AG04449 (cell line): Measurements from ENCODE around the gene TERF2IP.

Experiments used
- CTCF ChIA-PET: fragments of 350-600 bp; formaldehyde crosslinking; extraction: SDS; loops from one replicate; lab custom pipeline; 2021; ENCODE audit warnings: antibody characterized with exemption; lab: Yijun Ruan, JAX
- POLR2A ChIA-PET: fragments of 400-600, 350-600 bp; formaldehyde crosslinking; extraction: SDS; loops from one replicate; lab custom pipeline; 2020; ENCODE audit warnings: antibody characterized with exemption, inconsistent platforms; lab: Yijun Ruan, JAX
- DNase-seq: peaks from one replicate; pipeline ENCODE4 v3.0.0-alpha.2; 2010; ENCODE audit warnings: low read depth, low spot score
- H3K4me3 ChIP-seq: 2 replicates; pipeline ENCODE4 v1.5.1; 2011; ENCODE audit warnings: low read depth, mild to moderate bottlenecking, control low read depth, low read length
- TF ChIP-seq, protein P1 (sequence below): IDR thresholded peaks from one replicate; pipeline ENCODE4 v1.5.1; 2011; ENCODE audit warnings: mild to moderate bottlenecking, moderate library complexity, low read length, control low read depth, inconsistent platforms; ENCODE audit not compliant: insufficient read depth; ENCODE audit errors: missing control alignments

The TERF2IP gene

DNA sequence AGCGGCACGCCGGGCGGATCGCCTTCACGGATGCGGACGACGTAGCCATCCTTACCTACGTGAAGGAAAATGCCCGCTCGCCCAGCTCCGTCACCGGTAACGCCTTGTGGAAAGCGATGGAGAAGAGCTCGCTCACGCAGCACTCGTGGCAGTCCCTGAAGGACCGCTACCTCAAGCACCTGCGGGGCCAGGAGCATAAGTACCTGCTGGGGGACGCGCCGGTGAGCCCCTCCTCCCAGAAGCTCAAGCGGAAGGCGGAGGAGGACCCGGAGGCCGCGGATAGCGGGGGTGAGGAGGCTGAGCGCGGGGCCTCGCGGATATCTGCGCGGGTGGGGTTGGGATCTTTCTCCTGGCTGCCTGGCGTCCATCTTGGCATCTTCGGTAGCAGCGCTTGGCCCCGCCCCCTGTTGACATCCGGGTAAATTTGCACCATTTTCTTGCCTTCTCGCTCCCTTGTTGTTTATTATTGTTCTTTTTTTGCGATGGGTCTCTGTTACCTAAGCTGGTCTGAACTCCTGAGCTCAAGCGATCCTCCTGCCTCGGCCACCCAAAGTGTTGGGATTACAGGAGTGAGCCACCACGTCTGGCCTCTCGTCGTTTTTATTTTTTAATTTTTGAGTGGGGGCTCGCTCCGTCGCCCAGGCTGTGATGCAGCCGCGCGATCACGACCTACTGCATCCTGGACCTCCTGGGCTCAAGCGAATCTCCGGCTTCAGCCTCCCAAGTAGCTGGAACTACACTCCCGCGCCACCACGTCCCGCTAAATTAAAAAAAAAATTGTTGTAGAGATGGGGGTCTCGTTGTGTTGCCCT is 898 bp downstream of the TERF2IP start:
- ChIA-PET POLR2A (interaction anchor here (1.0 to 1.5 kb wide), 4 partner anchors 16 to 131 kb away, joined by 3 to 7 read pairs (median 4); partner anchors contain the start of gene ADAT1), CTCF (interaction anchor here (1.0 to 3.1 kb wide), 6 partner anchors 11 to 449 kb away, joined by 3 to 17 read pairs (median 6); partner anchors contain the start of gene ADAT1)
- no peak for DNase-seq
- TF ChIP-seq, protein P1, sequence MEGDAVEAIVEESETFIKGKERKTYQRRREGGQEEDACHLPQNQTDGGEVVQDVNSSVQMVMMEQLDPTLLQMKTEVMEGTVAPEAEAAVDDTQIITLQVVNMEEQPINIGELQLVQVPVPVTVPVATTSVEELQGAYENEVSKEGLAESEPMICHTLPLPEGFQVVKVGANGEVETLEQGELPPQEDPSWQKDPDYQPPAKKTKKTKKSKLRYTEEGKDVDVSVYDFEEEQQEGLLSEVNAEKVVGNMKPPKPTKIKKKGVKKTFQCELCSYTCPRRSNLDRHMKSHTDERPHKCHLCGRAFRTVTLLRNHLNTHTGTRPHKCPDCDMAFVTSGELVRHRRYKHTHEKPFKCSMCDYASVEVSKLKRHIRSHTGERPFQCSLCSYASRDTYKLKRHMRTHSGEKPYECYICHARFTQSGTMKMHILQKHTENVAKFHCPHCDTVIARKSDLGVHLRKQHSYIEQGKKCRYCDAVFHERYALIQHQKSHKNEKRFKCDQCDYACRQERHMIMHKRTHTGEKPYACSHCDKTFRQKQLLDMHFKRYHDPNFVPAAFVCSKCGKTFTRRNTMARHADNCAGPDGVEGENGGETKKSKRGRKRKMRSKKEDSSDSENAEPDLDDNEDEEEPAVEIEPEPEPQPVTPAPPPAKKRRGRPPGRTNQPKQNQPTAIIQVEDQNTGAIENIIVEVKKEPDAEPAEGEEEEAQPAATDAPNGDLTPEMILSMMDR: no peak
- peak overlapping the region; percentile 98 for H3K4me3 ChIP-seq

DNA sequence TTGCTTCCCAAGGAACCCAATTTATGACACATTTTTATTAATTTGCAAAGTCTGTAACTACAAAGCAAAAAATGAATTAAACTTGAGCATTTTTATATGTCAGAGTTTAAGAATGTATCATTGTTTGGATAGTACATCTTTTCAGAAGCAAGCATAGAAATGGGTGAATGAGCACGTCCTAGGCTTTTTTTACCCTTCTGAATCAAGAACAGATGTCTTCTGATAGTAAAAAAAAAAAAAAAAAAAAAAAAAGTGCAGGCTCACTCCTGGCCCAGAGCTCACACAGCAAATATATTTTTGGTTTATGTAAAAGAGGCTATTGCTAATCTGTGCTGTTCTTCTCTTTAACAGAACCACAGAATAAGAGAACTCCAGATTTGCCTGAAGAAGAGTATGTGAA is 6.3 kb downstream of the TERF2IP start:
- TF ChIP-seq, protein P1: no peak
- peak; percentile 61 for DNase-seq
- POLR2A ChIA-PET: interaction anchor here (0.6 kb wide), 1 partner anchor 31 kb away, joined by 3 read pairs; no protein-coding TSS in a partner anchor
- CTCF ChIA-PET: interaction anchor here (0.8 to 0.9 kb wide), 2 partner anchors 110 to 112 kb away, joined by 3 read pairs; no protein-coding TSS in a partner anchor
- no peak overlapping the region for H3K4me3 ChIP-seq

DNA sequence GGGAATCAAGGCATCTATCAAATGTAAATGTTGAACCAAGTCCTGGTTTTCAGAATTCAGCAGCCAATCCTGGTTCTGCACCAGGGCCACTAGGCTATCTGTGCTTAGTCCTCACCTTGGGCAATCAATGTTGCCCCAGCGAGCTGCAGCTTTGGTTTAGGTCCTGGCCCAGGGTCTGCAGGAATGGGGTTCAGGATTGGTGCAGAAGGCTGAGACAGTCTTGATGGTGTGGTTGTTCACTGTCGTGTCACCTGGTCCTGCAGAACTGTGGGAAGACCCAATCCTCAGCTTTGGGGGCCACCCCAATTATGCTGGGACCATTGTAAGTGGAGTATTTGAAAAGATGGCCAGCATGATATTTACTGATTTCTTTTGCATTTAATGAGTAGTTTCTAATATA is 10.6 kb downstream of the TERF2IP start:
- DNase-seq: no peak
- H3K4me3 ChIP-seq: no peak overlapping the region
- ChIA-PET POLR2A (no interaction called here), CTCF (interaction anchor here (2.4 kb wide), 1 partner anchor 106 kb away, joined by 7 read pairs; no protein-coding TSS in a partner anchor)
- TF ChIP-seq, protein P1: no peak

DNA sequence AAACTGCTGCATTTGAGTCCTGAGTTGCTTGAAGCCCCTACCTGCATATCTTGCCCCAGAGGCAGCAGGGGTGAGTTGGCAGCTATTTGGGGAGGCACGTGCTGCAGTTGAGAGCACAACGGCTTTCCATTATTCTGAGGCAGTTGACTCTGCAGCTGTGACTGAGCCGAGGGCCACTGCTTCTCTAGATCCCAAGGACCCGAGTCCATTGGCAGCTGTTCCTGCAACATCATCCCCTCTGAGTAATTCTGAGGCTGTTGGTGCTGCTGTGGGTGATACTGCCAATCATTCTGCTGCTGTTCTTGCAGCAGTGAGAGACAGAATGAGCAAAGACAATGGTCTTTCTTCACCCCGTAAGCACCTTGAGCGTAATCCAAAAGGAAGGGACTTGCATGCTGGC is 12.7 kb downstream of the TERF2IP start:
- TF ChIP-seq, protein P1: no peak
- ChIA-PET POLR2A (no interaction called here), CTCF (no interaction called here)
- DNase-seq: no peak
- no peak overlapping the region for H3K4me3 ChIP-seq

DNA sequence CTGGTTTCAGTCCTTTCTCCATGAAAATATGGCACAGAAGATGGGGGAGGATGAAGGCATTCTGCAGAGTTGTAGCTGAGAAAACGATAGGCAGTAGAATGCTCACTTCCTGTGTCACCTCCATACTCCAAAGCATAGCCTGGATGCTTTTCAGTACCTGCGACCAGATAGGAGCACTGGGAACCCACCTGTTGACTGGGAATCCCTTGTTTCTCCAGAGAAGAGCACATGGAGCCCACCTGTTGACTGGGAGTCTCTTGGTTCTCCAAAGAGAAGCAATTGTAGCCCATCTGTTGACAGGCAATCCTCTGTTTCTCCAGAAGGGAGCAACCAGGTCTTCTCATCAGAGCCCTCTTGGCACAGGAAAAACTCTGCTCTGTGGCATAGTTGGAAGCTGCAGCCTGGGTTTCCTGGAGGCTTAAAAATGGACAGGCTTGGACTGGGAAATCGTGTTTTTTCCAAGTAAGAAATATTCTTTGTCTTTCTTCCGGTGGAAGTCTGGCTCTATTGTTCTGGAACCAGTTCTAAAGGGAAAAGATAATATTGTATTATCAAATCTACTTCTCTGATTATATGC is 13.2 kb downstream of the TERF2IP start:
- CTCF ChIA-PET: no interaction called here
- POLR2A ChIA-PET: no interaction called here
- TF ChIP-seq, protein P1: no peak

DNA sequence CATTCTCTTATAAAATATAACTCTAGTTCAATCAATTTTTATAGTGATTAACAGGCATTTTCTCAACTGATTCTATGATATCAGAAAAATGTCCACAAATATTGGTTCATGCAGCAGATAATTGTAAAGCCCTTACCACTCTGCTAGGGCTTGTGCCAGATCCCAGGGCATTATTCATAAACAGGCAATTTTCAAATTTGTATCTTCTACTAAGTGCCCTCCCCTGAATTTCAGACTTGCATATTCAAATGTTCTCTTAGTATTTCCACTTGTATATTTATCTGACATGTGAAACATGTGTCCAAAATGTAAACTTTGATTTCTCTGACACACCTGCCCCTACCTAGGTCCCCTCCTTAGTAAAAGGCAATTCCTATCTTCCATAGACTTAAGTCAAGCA is 19.9 kb downstream of the TERF2IP start:
- ChIA-PET CTCF (no interaction called here), POLR2A (no interaction called here)
- TF ChIP-seq, protein P1: no peak
- DNase-seq: no peak
- no peak overlapping the region for H3K4me3 ChIP-seq

More for the DNA sequence above, 13.2 kb downstream of the TERF2IP start:
- no peak for DNase-seq
- no peak overlapping the region for H3K4me3 ChIP-seq
